Measurements from ENCODE around the gene UMODL1.
A peak's percentile ranks its signal among the peaks of the same experiment; 100 is the strongest.

Gene UMODL1

DNA sequence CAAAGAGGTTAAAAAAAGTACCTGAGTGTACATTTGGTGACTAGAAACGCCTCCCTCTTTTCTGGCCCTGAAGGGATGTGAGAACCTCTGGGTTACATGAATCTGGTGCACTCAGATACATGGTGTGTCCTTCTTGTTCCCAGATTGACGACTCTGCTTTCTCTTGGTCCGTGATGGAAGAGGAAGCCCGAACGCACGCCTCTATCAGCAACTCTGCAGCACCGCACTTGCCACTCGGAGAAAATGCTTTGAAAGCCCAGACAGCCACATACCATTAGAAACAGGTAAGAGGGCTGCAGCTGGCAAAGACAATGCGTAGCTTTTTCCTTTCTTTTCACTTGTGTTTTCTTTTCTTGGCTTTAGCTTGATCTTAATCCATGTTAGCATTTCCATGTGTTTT, 39.9 kb upstream of the UMODL1 start:
- Mint-ChIP-seq H3K4me3 (no peak overlapping the region), H3K27me3 (ENCODE audit: low read depth) (peaks cover 24% of the 10 kb centered on the region), H3K4me1 (peaks cover 9% of the 10 kb centered on the region), H3K9me3 (no peaks in the 10 kb centered on the region), H3K27ac (no peak overlapping the region), H3K36me3 (ENCODE audit: low read depth) (no peaks in the 10 kb centered on the region)
- TF ChIP-seq, protein P1, sequence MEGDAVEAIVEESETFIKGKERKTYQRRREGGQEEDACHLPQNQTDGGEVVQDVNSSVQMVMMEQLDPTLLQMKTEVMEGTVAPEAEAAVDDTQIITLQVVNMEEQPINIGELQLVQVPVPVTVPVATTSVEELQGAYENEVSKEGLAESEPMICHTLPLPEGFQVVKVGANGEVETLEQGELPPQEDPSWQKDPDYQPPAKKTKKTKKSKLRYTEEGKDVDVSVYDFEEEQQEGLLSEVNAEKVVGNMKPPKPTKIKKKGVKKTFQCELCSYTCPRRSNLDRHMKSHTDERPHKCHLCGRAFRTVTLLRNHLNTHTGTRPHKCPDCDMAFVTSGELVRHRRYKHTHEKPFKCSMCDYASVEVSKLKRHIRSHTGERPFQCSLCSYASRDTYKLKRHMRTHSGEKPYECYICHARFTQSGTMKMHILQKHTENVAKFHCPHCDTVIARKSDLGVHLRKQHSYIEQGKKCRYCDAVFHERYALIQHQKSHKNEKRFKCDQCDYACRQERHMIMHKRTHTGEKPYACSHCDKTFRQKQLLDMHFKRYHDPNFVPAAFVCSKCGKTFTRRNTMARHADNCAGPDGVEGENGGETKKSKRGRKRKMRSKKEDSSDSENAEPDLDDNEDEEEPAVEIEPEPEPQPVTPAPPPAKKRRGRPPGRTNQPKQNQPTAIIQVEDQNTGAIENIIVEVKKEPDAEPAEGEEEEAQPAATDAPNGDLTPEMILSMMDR (IDR thresholded peaks at IDR 0.05; ENCODE audit: unreplicated experiment in 3 of 3): no peak

DNA sequence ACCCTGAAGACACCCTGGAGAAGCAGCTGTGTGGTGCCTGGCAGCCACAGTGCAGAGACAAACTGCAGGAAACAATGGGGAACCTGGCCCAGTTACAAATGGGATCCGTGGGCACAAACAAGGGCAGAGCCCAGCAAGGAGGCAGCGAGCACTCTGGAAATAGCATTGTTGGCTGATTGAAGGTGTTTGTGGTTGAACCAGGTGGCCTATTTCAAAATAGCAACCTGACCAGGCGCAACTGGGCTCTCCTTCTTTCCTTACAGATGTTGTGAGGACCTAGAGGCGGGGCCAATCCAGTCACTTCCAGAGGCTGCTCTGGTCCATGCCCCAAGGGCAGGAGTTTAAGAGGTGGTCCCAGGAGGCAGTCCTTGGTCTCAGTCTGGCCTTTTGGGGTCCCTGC, 39.3 kb upstream of the UMODL1 start:
- H3K27ac Mint-ChIP-seq: no peak overlapping the region
- H3K27me3 Mint-ChIP-seq (ENCODE audit: low read depth): peaks cover 24% of the 10 kb centered on the region
- no peaks in the 10 kb centered on the region for H3K9me3 Mint-ChIP-seq
- H3K36me3 Mint-ChIP-seq (ENCODE audit: low read depth): no peaks in the 10 kb centered on the region
- TF ChIP-seq, protein P1 (IDR thresholded peaks at IDR 0.05; ENCODE audit: unreplicated experiment in 3 of 3): no peak
- no peak overlapping the region for H3K4me3 Mint-ChIP-seq
- H3K4me1 Mint-ChIP-seq: peaks cover 6% of the 10 kb centered on the region

DNA sequence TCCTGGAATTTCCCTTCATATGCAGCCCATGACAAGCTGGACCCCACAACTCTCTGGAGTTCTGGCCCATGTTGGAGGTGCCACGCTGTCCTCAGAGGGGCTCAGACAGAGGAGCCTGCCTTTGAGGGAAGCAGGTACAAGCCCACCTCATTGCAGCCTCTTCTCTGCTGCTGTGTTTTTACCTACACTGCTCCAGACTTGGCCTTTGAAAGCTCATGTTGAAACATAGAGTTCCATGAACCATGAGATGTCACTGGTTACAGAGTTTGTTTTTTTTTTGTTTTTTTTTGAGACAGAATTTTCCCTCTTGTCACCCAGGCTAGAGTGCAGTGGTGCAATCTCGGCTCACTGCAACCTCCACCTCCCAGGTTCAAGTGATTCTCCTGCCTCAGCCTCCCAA, 38.9 kb upstream of the UMODL1 start:
- peaks cover 6% of the 10 kb centered on the region for H3K4me1 Mint-ChIP-seq
- TF ChIP-seq, protein P1 (IDR thresholded peaks at IDR 0.05; ENCODE audit: unreplicated experiment in 3 of 3): no peak
- no peaks in the 10 kb centered on the region for H3K36me3 Mint-ChIP-seq (ENCODE audit: low read depth)
- no peak overlapping the region for H3K27ac Mint-ChIP-seq
- H3K27me3 Mint-ChIP-seq (ENCODE audit: low read depth): peaks cover 23% of the 10 kb centered on the region
- no peaks in the 10 kb centered on the region for H3K9me3 Mint-ChIP-seq
- no peak overlapping the region for H3K4me3 Mint-ChIP-seq

DNA sequence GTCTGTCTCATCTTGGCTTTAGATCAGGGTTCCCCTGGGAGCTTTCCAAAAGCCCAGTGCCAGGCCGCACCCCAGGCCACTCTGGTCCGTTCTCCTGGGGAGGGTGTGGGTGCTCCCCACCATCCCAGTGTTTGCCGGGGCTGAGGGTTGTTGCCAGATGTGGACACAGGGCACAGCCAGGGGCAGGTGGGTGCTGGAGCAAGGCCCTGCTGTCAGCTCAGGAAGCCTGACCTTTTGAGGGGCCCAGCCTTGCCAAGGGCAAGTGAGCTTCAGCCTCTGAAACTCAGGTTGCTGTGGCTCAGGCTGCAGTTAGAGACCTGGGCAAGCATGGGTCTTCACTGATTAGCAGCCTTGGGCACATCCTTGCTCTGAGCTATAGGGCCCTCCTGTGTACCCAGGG, 38.1 kb upstream of the UMODL1 start:
- H3K9me3 Mint-ChIP-seq: peaks cover 2% of the 10 kb centered on the region
- H3K27ac Mint-ChIP-seq: no peak overlapping the region
- TF ChIP-seq, protein P1 (IDR thresholded peaks at IDR 0.05; ENCODE audit: unreplicated experiment in 3 of 3): no peak
- no peaks in the 10 kb centered on the region for H3K36me3 Mint-ChIP-seq (ENCODE audit: low read depth)
- peaks cover 3% of the 10 kb centered on the region for H3K4me1 Mint-ChIP-seq
- H3K4me3 Mint-ChIP-seq: no peak overlapping the region
- peaks cover 15% of the 10 kb centered on the region for H3K27me3 Mint-ChIP-seq (ENCODE audit: low read depth)

DNA sequence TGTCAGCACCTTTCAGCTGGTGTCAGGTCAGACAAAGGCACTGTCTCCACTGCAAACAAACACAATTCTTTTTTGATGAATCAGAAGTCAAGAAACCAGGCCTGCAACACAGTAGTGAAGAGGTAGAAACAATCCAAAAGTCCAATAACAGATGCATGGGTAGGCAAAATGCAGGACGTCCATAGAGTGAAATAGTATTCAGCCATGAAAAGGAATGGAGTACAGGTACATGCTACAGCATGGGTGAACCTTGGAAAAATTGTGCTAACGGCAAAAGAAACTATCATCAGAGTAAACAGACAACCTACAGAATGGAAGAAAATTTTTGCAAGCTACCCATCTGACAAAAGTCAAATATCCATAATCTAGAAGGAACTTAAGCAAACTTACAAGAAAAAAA, 34.8 kb upstream of the UMODL1 start:
- peaks cover 5% of the 10 kb centered on the region for H3K9me3 Mint-ChIP-seq
- peaks cover 13% of the 10 kb centered on the region for H3K27me3 Mint-ChIP-seq (ENCODE audit: low read depth)
- peaks cover 8% of the 10 kb centered on the region for H3K4me1 Mint-ChIP-seq
- TF ChIP-seq, protein P1 (IDR thresholded peaks at IDR 0.05; ENCODE audit: unreplicated experiment in 3 of 3): no peak
- H3K27ac Mint-ChIP-seq: peak overlapping the region in 1 of 3 experiments; percentile 39
- no peak overlapping the region for H3K4me3 Mint-ChIP-seq
- no peaks in the 10 kb centered on the region for H3K36me3 Mint-ChIP-seq (ENCODE audit: low read depth)

DNA sequence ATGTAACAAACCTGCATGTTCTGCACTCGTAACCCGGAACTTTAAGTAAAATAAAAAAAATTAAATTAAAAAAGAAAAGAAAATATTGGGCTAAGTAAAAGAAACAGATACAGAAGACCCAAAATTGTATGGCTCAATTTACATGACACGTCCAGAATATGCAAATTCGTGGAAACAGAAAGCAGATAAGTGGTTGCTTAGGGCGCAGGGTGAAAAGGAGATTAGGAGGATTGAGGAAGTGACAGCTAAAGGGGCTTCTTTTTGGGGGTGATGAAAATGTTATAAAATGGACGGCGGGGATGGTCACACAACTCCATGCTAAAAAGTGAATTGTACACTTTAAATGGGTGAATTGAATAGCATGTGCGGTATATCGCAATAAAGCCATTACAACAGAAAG, 33.6 kb upstream of the UMODL1 start:
- Mint-ChIP-seq H3K27me3 (ENCODE audit: low read depth) (peaks cover 15% of the 10 kb centered on the region), H3K27ac (peak overlapping the region in 1 of 3 experiments; percentile 11), H3K4me1 (peaks cover 8% of the 10 kb centered on the region), H3K9me3 (peaks cover 5% of the 10 kb centered on the region), H3K4me3 (no peak overlapping the region), H3K36me3 (ENCODE audit: low read depth) (no peaks in the 10 kb centered on the region)
- TF ChIP-seq, protein P1 (IDR thresholded peaks at IDR 0.05; ENCODE audit: unreplicated experiment in 3 of 3): no peak
